PC-9 (cell line): Measurements from ENCODE around the gene LAD1. TPM values are rescaled to one million over a fixed set of nuclear protein-coding genes. Genes with fewer than 3 reads are reported as not detected.
A peak's percentile ranks its signal among the peaks of the same experiment; 100 is the strongest.

Experiments used
- BruUV-seq: library from RNA; stranded (reverse); fragments of 400-500 nt; replicated peaks from 2 replicates; lab custom pipeline; 2021; lab: Mats Ljungman, UMichigan
- CTCF ChIA-PET: fragments of 300-600 bp; sonication (Branson Sonifier 250); formaldehyde crosslinking; loops from one replicate; lab custom pipeline; 2022; ENCODE audit warnings: antibody characterized with exemption; lab: Charles Lee
- POLR2A ChIA-PET: fragments of 300-600 bp; sonication (Branson Sonifier 250); formaldehyde crosslinking; loops from one replicate; lab custom pipeline; 2022; ENCODE audit warnings: antibody characterized with exemption; ENCODE audit not compliant: unreplicated experiment; lab: Charles Lee
- DNase-seq, 2 experiments: peaks; one replicate each; pipeline versions ENCODE4 v3.0.0 to v3.0.0-alpha.2; 2015 to 2022; ENCODE audit warnings: mixed read lengths in 1 of 2
- H2AFZ ChIP-seq: fragments of 200-600 bp; sonication (generic); 2 replicates; pipeline ENCODE4 v1.8.1; 2017; ENCODE audit warnings: antibody characterized with exemption
- H3F3A ChIP-seq: fragments of 200-600 bp; sonication (generic); 2 replicates; pipeline ENCODE4 v1.8.1; 2017; ENCODE audit warnings: antibody characterized with exemption, mild to moderate bottlenecking, low read depth; ENCODE audit not compliant: insufficient read depth
- H3K27ac ChIP-seq: fragments of 200-600 bp; sonication (generic); 2 replicates; pipeline ENCODE4 v1.6.1; 2016; ENCODE audit warnings: mixed run types
- H3K27me3 ChIP-seq: fragments of 200-600 bp; sonication (generic); 2 replicates; pipeline ENCODE4 v1.6.1; 2016; ENCODE audit warnings: low read depth, mixed run types; ENCODE audit not compliant: insufficient read depth
- H3K36me3 ChIP-seq: fragments of 200-600 bp; sonication (generic); 2 replicates; pipeline ENCODE4 v1.6.1; 2016; ENCODE audit warnings: low read depth, mixed run types
- H3K4me1 ChIP-seq: fragments of 200-600 bp; sonication (generic); replicated peaks from 2 replicates; pipeline ENCODE4 v1.6.1; 2016; ENCODE audit warnings: mixed run types; ENCODE audit not compliant: insufficient read depth
- H3K4me2 ChIP-seq: fragments of 200-600 bp; sonication (generic); 2 replicates; pipeline ENCODE4 v1.6.1; 2017; ENCODE audit warnings: mixed run types
- H3K4me3 ChIP-seq: fragments of 200-600 bp; sonication (generic); 2 replicates; pipeline ENCODE4 v1.6.1; 2016; ENCODE audit warnings: mixed run types
- H3K79me2 ChIP-seq: fragments of 200-600 bp; sonication (generic); 2 replicates; pipeline ENCODE4 v1.6.1; 2017; ENCODE audit warnings: low read depth, mixed run types
- H3K9me2 ChIP-seq: fragments of 200-600 bp; sonication (generic); 2 replicates; pipeline ENCODE4 v1.8.1; 2017; ENCODE audit warnings: mild to moderate bottlenecking; ENCODE audit not compliant: insufficient read depth
- H3K9me3 ChIP-seq: fragments of 200-600 bp; sonication (generic); 2 replicates; pipeline ENCODE4 v1.8.1; 2016; ENCODE audit warnings: low read depth; ENCODE audit not compliant: insufficient read depth
- H4K20me1 ChIP-seq: fragments of 200-600 bp; sonication (generic); 2 replicates; pipeline ENCODE4 v1.8.1; 2017; ENCODE audit not compliant: insufficient read depth
- EZH2 ChIP-seq: fragments of 200-600 bp; sonication (generic); IDR thresholded peaks from 2 replicates; pipeline ENCODE4 v1.8.0; 2017; ENCODE audit warnings: antibody characterized with exemption, low read depth
- intact Hi-C: fragments of 100-400 bp; cut with micrococcal nuclease; formaldehyde crosslinking; loops from one replicate; pipeline ENCODE4 v1.10.0; 2022; ENCODE audit not compliant: unreplicated experiment
- total RNA-seq: library from RNA; stranded (reverse); gene quantifications from 2 replicates; pipeline ENCODE4 v1.2.3, GENCODE V29; 2021
- TF ChIP-seq, protein P1 (sequence below): fragments of 200-600 bp; sonication (generic); conservative IDR thresholded peaks from 2 replicates; pipeline ENCODE4 v1.6.1; 2017; ENCODE audit warnings: mixed run types, antibody characterized with exemption, mild to moderate bottlenecking, moderate library complexity

Gene LAD1
- total RNA-seq, 1 experiment from 2014 or later = 54.7 TPM

DNA sequence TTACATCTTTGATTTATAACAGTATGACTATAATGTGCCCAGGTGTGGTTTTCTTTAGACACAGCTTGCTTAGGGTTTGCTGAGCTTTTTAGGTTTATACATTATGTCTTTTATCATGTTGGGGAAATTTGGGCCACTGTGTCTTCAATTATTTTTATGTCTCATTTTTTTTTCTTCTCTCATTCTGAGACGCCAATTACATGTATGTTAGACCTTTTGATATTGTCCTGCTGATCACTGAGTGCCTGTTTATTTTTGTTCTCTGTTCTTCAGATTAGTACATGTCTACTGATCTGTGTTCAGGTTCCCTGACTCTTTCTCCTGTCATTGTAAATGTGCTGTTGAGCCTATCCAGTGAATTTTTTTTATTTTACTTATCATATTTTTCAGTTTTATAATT is 57.7 kb downstream of the LAD1 start:
- intact Hi-C loops = no loop called here
- no TSS peak for BruUV-seq
- TF ChIP-seq, protein P1, sequence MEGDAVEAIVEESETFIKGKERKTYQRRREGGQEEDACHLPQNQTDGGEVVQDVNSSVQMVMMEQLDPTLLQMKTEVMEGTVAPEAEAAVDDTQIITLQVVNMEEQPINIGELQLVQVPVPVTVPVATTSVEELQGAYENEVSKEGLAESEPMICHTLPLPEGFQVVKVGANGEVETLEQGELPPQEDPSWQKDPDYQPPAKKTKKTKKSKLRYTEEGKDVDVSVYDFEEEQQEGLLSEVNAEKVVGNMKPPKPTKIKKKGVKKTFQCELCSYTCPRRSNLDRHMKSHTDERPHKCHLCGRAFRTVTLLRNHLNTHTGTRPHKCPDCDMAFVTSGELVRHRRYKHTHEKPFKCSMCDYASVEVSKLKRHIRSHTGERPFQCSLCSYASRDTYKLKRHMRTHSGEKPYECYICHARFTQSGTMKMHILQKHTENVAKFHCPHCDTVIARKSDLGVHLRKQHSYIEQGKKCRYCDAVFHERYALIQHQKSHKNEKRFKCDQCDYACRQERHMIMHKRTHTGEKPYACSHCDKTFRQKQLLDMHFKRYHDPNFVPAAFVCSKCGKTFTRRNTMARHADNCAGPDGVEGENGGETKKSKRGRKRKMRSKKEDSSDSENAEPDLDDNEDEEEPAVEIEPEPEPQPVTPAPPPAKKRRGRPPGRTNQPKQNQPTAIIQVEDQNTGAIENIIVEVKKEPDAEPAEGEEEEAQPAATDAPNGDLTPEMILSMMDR = no peak
- no peak for TF ChIP-seq EZH2
- peak in 1 of 2 experiments; percentile 21 for DNase-seq
- Histone ChIP-seq H3K4me1 (peaks cover 4% of the 10 kb centered on the region), H3K27me3 (no peaks in the 10 kb centered on the region; the same call in 1 of the 2 replicates), H3K9me3 (0 out of 2 replicates have a peak, but pooled peaks cover 7% of the 10 kb centered on the region), H4K20me1 (no peaks in the 10 kb centered on the region), H3K36me3 (no peaks in the 10 kb centered on the region), H2AFZ (no peak overlapping the region), H3K4me3 (no peak overlapping the region), H3K4me2 (no peak overlapping the region), H3F3A (no peaks in the 10 kb centered on the region), H3K79me2 (no peaks in the 10 kb centered on the region), H3K9me2 (no peaks in the 10 kb centered on the region), H3K27ac (no peak overlapping the region)
- ChIA-PET POLR2A (no interaction called here), CTCF (no interaction called here)

DNA sequence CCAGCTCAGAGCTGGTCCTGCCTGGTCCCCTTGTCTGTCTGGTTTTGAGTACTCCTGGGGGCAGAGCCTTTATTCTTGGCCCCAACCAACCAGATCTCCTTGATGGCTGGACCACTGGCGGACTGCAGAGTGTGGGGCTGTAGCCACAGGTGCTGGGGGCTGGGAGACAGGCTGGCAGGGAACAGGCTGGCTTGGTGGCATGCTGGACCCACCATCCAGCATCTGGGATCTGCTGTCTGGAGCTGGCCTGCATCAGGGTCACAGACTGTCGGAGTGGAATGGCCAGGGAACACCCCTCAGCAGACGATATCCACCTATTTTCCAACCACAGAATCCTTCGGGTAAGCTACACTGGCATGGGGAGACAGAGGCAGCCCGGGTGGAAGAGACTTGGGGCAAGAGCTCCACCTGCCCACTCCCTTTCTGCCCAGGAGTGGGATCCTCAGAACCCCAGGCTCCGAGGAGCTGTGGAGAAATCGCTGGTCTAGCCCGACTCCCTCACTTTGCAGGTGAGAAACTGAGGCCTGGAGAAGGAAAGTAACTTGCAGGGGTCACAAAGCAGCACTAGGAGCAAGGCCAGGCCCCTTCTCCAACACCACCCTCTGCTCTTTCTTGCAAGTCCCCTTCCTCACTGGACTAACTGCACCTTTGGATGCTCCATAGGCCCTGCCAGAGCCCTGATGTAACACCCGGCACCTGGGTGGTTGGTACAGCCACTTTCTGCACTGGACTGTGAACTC is 62.2 kb downstream of the LAD1 start:
- H3K9me2 ChIP-seq = no peaks in the 10 kb centered on the region
- no TSS peak for BruUV-seq
- peak in 1 of 2 experiments; percentile 30 for DNase-seq
- no peaks in the 10 kb centered on the region for H4K20me1 ChIP-seq
- H3K9me3 ChIP-seq = 0 out of 2 replicates have a peak, but pooled peaks cover under 1% of the 10 kb centered on the region
- TF ChIP-seq, protein P1 = no peak
- no peak for TF ChIP-seq EZH2
- POLR2A ChIA-PET = no interaction called here
- no peaks in the 10 kb centered on the region for H3K27me3 ChIP-seq
- H3F3A ChIP-seq = no peaks in the 10 kb centered on the region
- H3K27ac ChIP-seq = no peak overlapping the region
- H3K36me3 ChIP-seq = no peaks in the 10 kb centered on the region
- intact Hi-C loops = no loop called here
- H3K4me1 ChIP-seq = no peaks in the 10 kb centered on the region
- no peaks in the 10 kb centered on the region for H3K79me2 ChIP-seq
- no peak overlapping the region for H2AFZ ChIP-seq
- CTCF ChIA-PET = no interaction called here
- no peak overlapping the region for H3K4me3 ChIP-seq
- no peak overlapping the region for H3K4me2 ChIP-seq

DNA sequence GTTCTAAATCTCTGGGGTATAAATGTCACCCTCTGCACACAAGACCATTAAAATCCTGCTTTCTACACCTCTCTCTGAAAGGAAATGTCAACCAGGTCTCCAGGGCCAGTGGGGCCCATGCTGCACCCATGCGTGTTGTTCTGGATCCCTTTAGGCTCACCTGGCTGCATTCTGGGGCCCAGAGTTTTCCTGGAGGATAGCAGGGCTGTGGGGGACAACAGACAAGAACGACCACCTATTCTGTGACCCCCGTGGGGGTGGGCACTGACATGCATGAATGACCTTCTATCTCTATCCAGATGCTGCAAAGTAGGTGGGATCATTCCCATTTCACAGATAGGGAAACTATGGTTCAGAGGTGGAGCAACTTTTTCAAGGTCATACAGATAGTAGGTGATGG is 63.2 kb downstream of the LAD1 start:
- Histone ChIP-seq H3K4me2 (no peak overlapping the region), H3K36me3 (no peaks in the 10 kb centered on the region), H3K4me3 (no peak overlapping the region), H3K9me3 (no peaks in the 10 kb centered on the region), H3K4me1 (no peaks in the 10 kb centered on the region), H3F3A (no peaks in the 10 kb centered on the region), H4K20me1 (no peaks in the 10 kb centered on the region), H3K9me2 (no peaks in the 10 kb centered on the region), H3K27ac (no peak overlapping the region), H2AFZ (no peak overlapping the region), H3K27me3 (no peaks in the 10 kb centered on the region), H3K79me2 (no peaks in the 10 kb centered on the region)
- DNase-seq = no peak
- intact Hi-C loops = no loop called here
- no peak for TF ChIP-seq EZH2
- TF ChIP-seq, protein P1 = no peak
- POLR2A ChIA-PET = no interaction called here
- no TSS peak for BruUV-seq
- CTCF ChIA-PET = no interaction called here
